A549 (cell line): ENCODE results near the gene RTP5. TPM values are rescaled to one million over a fixed set of nuclear protein-coding genes. Genes with fewer than 3 reads are reported as not detected.

Experiments used
- ATAC-seq, 2 experiments: fragments of 200-7000 bp in 1 of 2; fragments of >200 bp in 1 of 2; cut with Nextera tagmentation in 1 of 2; cut with Tn5 transposase in 1 of 2; 3 replicates each; pipeline versions ENCODE4 v1.8.0 to v1.9.1; 2018 to 2020; ENCODE audit warnings: mild to moderate bottlenecking in 1 of 2, moderate library complexity in 1 of 2
- CTCF ChIA-PET: fragments of 300-600 bp; sonication (Branson Sonifier 250); formaldehyde crosslinking; extraction: SDS; loops from one replicate; lab custom pipeline; 2021; ENCODE audit warnings: antibody characterized with exemption, inconsistent platforms; lab: Yijun Ruan, JAX
- POLR2A ChIA-PET: fragments of 350-600 bp; formaldehyde crosslinking; extraction: SDS; loops from one replicate; lab custom pipeline; 2021; ENCODE audit warnings: antibody characterized with exemption, inconsistent platforms; lab: Yijun Ruan, JAX
- DNase-seq, 2 experiments: peaks; one replicate each; pipeline versions ENCODE4 v3.0.0 to v3.0.0-alpha.2; 2011 to 2016; ENCODE audit warnings: low read depth in 1 of 2, low spot score in 1 of 2
- FAIRE-seq: peaks from 2 replicates; lab custom pipeline; 2011; peaks lifted over from hg19 to GRCh38; lab: Jason Lieb, UNC
- H3K27ac ChIP-seq, 2 experiments: fragments of >200 bp; sonication (Bioruptor Twin); formaldehyde crosslinking; 3 replicates each; pipeline ENCODE4 v1.5.1; 2016 to 2017
- H3K4me1 ChIP-seq: fragments of >200 bp; sonication (Bioruptor Twin); formaldehyde crosslinking; 3 replicates; pipeline ENCODE4 v1.6.1; 2016
- H3K4me2 ChIP-seq: fragments of >200 bp; sonication (Bioruptor Twin); formaldehyde crosslinking; 3 replicates; pipeline ENCODE4 v1.6.1; 2016
- H3K4me3 ChIP-seq: fragments of >200 bp; sonication (Bioruptor Twin); formaldehyde crosslinking; 3 replicates; pipeline ENCODE4 v1.5.1; 2016
- H3K9me3 ChIP-seq: fragments of >200 bp; sonication (Bioruptor Twin); formaldehyde crosslinking; 3 replicates; pipeline ENCODE4 v1.6.1; 2016
- CBX8 ChIP-seq: fragments of 200-600 bp; sonication (generic); IDR thresholded peaks from 2 replicates; pipeline ENCODE4 v1.6.1; 2016
- CEBPB ChIP-seq, 2 experiments: fragments of >200 bp in 1 of 2; sonication (Bioruptor Twin) in 1 of 2; formaldehyde crosslinking in 1 of 2; IDR thresholded peaks; 2 replicates each; pipeline ENCODE4 v1.6.1; 2012 to 2016
- EHMT2 ChIP-seq: fragments of 200-600 bp; sonication (generic); IDR thresholded peaks from 2 replicates; pipeline ENCODE4 v1.6.1; 2016; ENCODE audit warnings: antibody characterized with exemption, low read depth, mild to moderate bottlenecking, moderate library complexity
- FOSL2 ChIP-seq, 2 experiments: fragments of 450-650 bp in 1 of 2; fragments of >200 bp in 1 of 2; sonication (Bioruptor Twin) in 1 of 2; formaldehyde crosslinking; IDR thresholded peaks; 2 replicates each; pipeline versions ENCODE4 v1.5.0 to v1.6.1; 2016 to 2020; ENCODE audit warnings: mild to moderate bottlenecking in 1 of 2, moderate library complexity in 1 of 2
- HDAC2 ChIP-seq: fragments of 200-600 bp; sonication (generic); IDR thresholded peaks from 2 replicates; pipeline ENCODE4 v1.6.1; 2016
- HOXA7 ChIP-seq: fragments of 250-450 bp; sonication (Bioruptor Pico); IDR thresholded peaks from 2 replicates; pipeline ENCODE4 v1.5.0; 2020; ENCODE audit warnings: mild to moderate bottlenecking, moderate library complexity
- JUN ChIP-seq, 2 experiments: fragments of >200 bp; sonication (Bioruptor Twin); formaldehyde crosslinking; IDR thresholded peaks; 2 replicates in 1 of 2; 3 replicates in 1 of 2; pipeline ENCODE4 v1.6.1; 2016 to 2017
- JUNB ChIP-seq: fragments of >200 bp; sonication (Bioruptor Twin); formaldehyde crosslinking; IDR thresholded peaks from 2 replicates; pipeline ENCODE4 v1.6.1; 2016
- KDM1A ChIP-seq: fragments of 200-600 bp; sonication (generic); IDR thresholded peaks from 2 replicates; pipeline ENCODE4 v1.6.1; 2016; ENCODE audit warnings: low read depth, mild to moderate bottlenecking
- MAFK ChIP-seq: fragments of 450-650 bp; IDR thresholded peaks from 2 replicates; pipeline ENCODE4 v1.6.1; 2014; ENCODE audit not compliant: partially characterized antibody
- MYC ChIP-seq: IDR thresholded peaks from 2 replicates; pipeline ENCODE4 v1.6.1; 2012; ENCODE audit warnings: mild to moderate bottlenecking, inconsistent platforms, low read length, improper control_type of control experiment, borderline replicate concordance
- NR3C1 ChIP-seq: fragments of >200 bp; sonication (Bioruptor Twin); formaldehyde crosslinking; IDR thresholded peaks from 3 replicates; pipeline ENCODE4 v1.6.1; 2017
- PBX3 ChIP-seq: IDR thresholded peaks from 2 replicates; pipeline ENCODE4 v1.6.1; 2012
- POLR2AphosphoS2 ChIP-seq: conservative IDR thresholded peaks from 2 replicates; pipeline ENCODE4 v1.6.1; 2012; ENCODE audit warnings: low read length, improper control_type of control experiment, inconsistent platforms
- REST ChIP-seq: fragments of 200-600 bp; sonication (generic); IDR thresholded peaks from 2 replicates; pipeline ENCODE4 v1.6.1; 2016; ENCODE audit warnings: antibody characterized with exemption, mild to moderate bottlenecking, moderate library complexity
- RFX5 ChIP-seq: fragments of 450-650 bp; IDR thresholded peaks from 2 replicates; pipeline ENCODE4 v1.7.1; 2014; ENCODE audit warnings: antibody characterized with exemption, mild to moderate bottlenecking, moderate library complexity
- SMC3 ChIP-seq: fragments of >200 bp; sonication (Bioruptor Twin); formaldehyde crosslinking; IDR thresholded peaks from 3 replicates; pipeline ENCODE4 v1.6.1; 2018; ENCODE audit warnings: inconsistent platforms
- SREBF2 ChIP-seq: fragments of 450-650 bp; IDR thresholded peaks from 2 replicates; pipeline ENCODE4 v1.6.1; 2014; ENCODE audit warnings: mild to moderate bottlenecking, moderate library complexity
- TFCP2L1 ChIP-seq: fragments of 250-450 bp; sonication (Bioruptor Pico); IDR thresholded peaks from 2 replicates; pipeline ENCODE4 v1.5.0; 2021; ENCODE audit warnings: mild to moderate bottlenecking
- TP53 ChIP-seq: fragments of 250-450 bp; sonication (Bioruptor Pico); IDR thresholded peaks from 2 replicates; pipeline ENCODE4 v1.5.0; 2021; ENCODE audit warnings: mild to moderate bottlenecking, moderate library complexity
- ZC3H11A ChIP-seq: fragments of 450-650 bp; IDR thresholded peaks from 2 replicates; pipeline ENCODE4 v1.6.1; 2014; ENCODE audit warnings: antibody characterized with exemption, mild to moderate bottlenecking
- WGBS: methylation state at CpG from one replicate; pipeline ENCODE4 v1.1.6; 2017; ENCODE audit errors: missing lambda C conversion rate; 5-methylcytosine and 5-hydroxymethylcytosine counted together
- polyA plus RNA-seq, 4 experiments: library from polyadenylated mRNA; depleted of rRNA in 3 of 4; stranded (reverse); fragments of >200 nt; fragmentation: RNase III in 1 of 4; extraction: RNeasy Plus Mini Kit Qiagen cat#74134 plus additional on column Dnase treatment in 1 of 4; gene quantifications; 2 replicates in 3 of 4; 3 replicates in 1 of 4; pipeline ENCODE4 v1.2.3, GENCODE V29; 2011 to 2017

RTP5 gene
- polyA plus RNA-seq, 2 of the 4 experiments (the other 2 are of a cell fraction), result not detected

- ATAC-seq (no peak), DNase-seq (no peak), FAIRE-seq (no peak)
- 83% methylated on average over 10 of the region's 10 CpGs for WGBS
- no peaks in the 10 kb centered on the region for H3K9me3 ChIP-seq
- H3K4me1 ChIP-seq, result no peaks in the 10 kb centered on the region
- CTCF ChIA-PET, result no interaction called here
- POLR2A ChIA-PET, result no interaction called here
- H3K27ac ChIP-seq, result no peak overlapping the region
- H3K4me2 ChIP-seq, result no peak overlapping the region
- no peak for TF ChIP-seq NR3C1
- no peak for TF ChIP-seq SREBF2
- TF ChIP-seq ZC3H11A, result no peak
- TF ChIP-seq SMC3, result no peak
- no peak overlapping the region for H3K4me3 ChIP-seq
These were observed 27.2 kb downstream of the RTP5 start for GRCh38 chr2:241896746-241897201.

- Histone ChIP-seq H3K27ac (no peak overlapping the region), H3K9me3 (no peaks in the 10 kb centered on the region), H3K4me3 (no peak overlapping the region), H3K4me2 (no peak overlapping the region), H3K4me1 (no peaks in the 10 kb centered on the region)
- TF ChIP-seq TP53 (CRISPR knock-in tag) (no peak), PBX3 (no peak), JUNB (no peak), CBX8 (no peak), HOXA7 (no peak), REST (no peak), FOSL2 (IDR thresholded peaks at IDR 0.05) (no peak), FOSL2 (CRISPR knock-in tag; IDR thresholded peaks at IDR 0.05) (no peak), MAFK (no peak), SMC3 (no peak), NR3C1 (no peak), CEBPB (IDR thresholded peaks at IDR 0.05) (no peak), JUN (IDR thresholded peaks at IDR 0.05) (no peak), KDM1A (no peak), MYC (no peak), TFCP2L1 (CRISPR knock-in tag) (no peak), HDAC2 (no peak), RFX5 (no peak)
- DNase-seq (no peak), FAIRE-seq (no peak), ATAC-seq (no peak)
- 71% methylated on average over 17 of the region's 17 CpGs for WGBS
- POLR2A ChIA-PET, result no interaction called here
- CTCF ChIA-PET, result interaction anchor here (1.3 kb wide), 1 partner anchor 53 kb away, joined by 3 read pairs; no protein-coding TSS in a partner anchor
These were observed 27.8 kb downstream of the RTP5 start for GRCh38 chr2:241897231-241897916.

GRCh38 chr2:241898463-241899270, 29.1 kb downstream of the RTP5 start:
- CTCF ChIA-PET, result interaction anchor here (1.3 kb wide), 1 partner anchor 52 kb away, joined by 3 read pairs; no protein-coding TSS in a partner anchor
- Histone ChIP-seq H3K4me1 (no peaks in the 10 kb centered on the region), H3K27ac (no peak overlapping the region), H3K9me3 (no peaks in the 10 kb centered on the region)
- no peak for FAIRE-seq
- no peak for TF ChIP-seq TP53 (CRISPR knock-in tag)
- TF ChIP-seq EHMT2, result no peak
- TF ChIP-seq POLR2AphosphoS2, result no peak
- TF ChIP-seq, all 56 proteins: peak for 0
- DNase-seq (no peak), ATAC-seq (no peak)
- POLR2A ChIA-PET, result no interaction called here
- H3K4me2 ChIP-seq, result no peak overlapping the region
- WGBS, result 80% methylated on average over 26 of the region's 30 CpGs
- H3K4me3 ChIP-seq, result no peak overlapping the region
